NCI-H460 (cell line): ENCODE measurements around the gene TM9SF3. TPM values are rescaled to one million over a fixed set of nuclear protein-coding genes. Genes with fewer than 3 reads are reported as not detected.

Source experiments
- DNase-seq: peaks from one replicate; pipeline ENCODE4 v3.0.0-alpha.2; 2016; ENCODE audit warnings: low read depth; ENCODE audit errors: extremely low read depth
- small RNA-seq, 2 experiments: library from RNA; depleted of rRNA; stranded (forward); fragments of <200 nt; gene quantifications; one replicate each; pipeline ENCODE3, GENCODE V24; 2014
- total RNA-seq: library from RNA; depleted of rRNA; stranded (reverse); fragments of >200 nt; shearing (Covaris generic); gene quantifications from 2 replicates; pipeline ENCODE4 v1.2.3, GENCODE V29; 2014; rRNA removed

Gene TM9SF3
- total RNA-seq, 1 experiment from 2014 or later: 118 TPM

DNA sequence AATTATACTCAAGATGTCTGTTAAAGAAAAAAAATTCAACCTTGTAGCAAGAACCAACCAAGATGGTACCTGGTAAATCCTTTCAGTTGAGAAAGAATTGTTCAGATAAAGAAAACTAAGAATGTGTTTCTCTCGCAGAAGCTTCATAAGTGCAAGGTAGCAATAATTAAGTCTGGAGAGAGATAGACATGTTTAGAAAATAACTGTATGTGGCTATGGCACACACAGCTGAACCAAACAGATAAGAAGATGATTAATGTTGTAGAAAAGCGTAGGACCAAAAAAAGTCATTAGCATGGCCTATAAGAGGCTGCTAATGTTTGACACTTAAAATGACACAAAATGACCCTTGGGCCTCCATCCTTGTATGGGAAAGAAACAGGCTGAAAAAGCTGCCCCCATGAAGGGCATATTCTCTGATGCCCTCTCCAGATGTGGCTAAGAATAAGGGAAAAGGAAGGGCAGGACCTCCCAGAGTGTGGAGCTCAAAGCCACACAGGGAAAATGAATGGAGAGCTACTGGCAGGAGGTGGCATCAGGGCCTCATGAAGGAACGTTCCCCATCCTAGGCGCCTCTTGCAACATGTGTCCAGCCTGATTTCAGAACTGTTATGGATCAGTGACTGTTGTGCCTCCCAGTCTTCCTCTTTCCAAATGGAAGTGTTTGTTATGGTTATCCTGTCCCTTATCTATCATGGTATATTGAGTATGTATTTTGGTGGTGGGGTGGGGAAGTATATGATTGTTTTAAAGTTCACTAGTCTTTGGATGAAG lies 103.8 kb downstream of the TM9SF3 start:
- DNase-seq: no peak

DNA sequence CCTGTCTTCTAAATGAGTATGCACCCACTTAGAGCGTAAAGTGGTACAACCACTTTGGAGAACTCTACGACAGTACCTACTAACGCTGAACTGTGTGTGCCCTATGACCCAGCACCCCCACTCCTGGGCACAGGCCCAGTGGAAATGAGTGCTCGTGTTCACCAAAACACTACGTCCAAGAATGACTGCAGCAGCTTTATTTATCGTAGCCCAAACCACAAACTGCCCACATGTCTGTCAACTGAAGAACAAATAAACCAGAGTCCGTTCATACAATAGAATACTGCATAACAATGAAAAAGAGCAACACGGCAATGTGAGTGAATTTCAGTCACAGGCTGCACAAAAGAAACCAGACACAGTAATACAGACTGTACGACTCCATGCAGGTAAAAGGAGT lies 108.5 kb downstream of the TM9SF3 start:
- no peak for DNase-seq

DNA sequence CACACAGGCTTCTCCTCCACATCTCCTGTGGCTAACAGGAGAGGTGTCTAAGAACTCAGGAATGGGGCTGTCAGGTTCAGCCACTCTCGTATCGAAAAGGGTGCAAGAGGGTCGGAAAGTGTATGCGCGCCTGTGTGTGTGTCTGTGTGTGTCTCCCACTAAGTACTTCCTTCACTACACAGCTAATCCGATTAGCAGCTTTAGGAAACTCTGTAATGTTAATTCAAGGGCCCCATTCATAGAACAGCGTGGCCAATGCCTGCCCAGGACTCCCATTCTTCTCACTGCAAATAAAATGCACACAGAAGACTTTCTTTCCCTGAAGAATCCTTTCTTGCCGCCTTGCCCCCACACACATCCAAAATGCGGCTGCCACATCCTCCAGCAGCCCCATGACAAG lies 112.9 kb downstream of the TM9SF3 start:
- DNase-seq: no peak

DNA sequence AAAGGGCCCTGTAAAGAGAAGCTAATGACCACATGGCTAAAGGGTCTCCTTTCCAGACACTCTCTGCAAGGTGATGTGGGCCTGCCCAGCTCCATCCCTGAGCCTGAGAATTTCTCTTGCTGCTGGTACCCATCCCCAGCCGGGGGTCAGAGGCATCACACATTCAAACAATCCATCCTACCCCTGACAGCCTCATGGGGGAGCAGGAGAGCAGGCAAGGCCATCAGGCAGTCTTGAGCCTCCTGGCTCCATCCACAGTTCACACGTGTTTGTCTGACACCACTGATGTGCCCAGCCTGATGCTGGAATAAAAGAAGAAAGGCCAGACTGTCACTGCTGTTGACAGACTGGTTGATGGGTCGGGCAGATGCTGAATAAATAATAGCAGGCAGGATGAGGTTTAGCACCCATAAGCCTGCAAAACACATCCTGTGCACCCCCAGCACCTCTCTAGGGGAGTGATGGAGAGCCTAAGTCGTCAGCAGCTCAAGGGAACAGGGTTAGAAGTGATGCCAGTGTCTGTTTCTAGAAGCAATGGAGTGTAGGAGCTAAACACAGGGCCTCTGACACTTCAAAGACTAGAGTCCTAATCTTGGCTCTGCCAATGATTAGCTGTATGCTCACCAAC lies 116.6 kb downstream of the TM9SF3 start:
- peak; percentile 43 for DNase-seq

DNA sequence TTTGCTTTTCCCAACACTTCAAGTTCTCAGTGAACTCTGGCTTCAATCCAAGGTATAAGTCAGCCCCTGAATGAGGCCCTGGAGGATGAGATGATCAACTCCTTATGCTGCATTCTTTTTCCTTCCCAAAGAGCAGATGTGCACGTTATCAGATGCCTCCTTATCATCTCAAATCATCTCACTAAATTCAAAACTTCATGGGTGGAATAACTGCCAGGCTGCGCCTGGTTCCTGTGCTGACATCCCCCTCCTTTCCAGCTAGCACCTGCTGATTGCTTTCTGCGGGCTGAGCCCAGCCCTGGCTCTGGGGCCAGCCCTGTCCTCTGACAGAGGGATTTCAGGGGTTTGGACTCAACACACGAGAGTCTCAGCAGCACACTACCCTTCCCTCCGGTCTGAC lies 118.0 kb downstream of the TM9SF3 start:
- DNase-seq: no peak

Small RNA genes within 50 kb of the gene (small RNA-seq; reads per million reads assigned to genes)
- 0 to 0.12 reads per million in 2 experiments for gene RNA5SP324

Other genes starting within 250 kb of the TM9SF3 start
- gene OPALIN, start 228.0 kb downstream of the TM9SF3 start, total RNA-seq: not detected in 2 replicates
- 0.12 TPM in 2 replicates for gene TLL2, start 73.1 kb downstream of the TM9SF3 start, total RNA-seq
- 0.47 and 1.3 TPM in 2 replicates for gene PIK3AP1, start 133.5 kb upstream of the TM9SF3 start, total RNA-seq
- gene LCOR, start 245.3 kb upstream of the TM9SF3 start, total RNA-seq: 12.8 and 16.2 TPM in 2 replicates